Type B pancreatic cell (in vitro differentiated cells): ENCODE data around the gene UTP11. TPM values are rescaled to one million over a fixed set of nuclear protein-coding genes. Genes with fewer than 3 reads are reported as not detected.
A peak's percentile ranks its signal among the peaks of the same experiment; 100 is the strongest.

Experiments
- DNase-seq: peaks from one replicate; pipeline ENCODE4 v3.0.0; 2021; ENCODE audit warnings: mixed read lengths; ENCODE audit not compliant: unreplicated experiment; ENCODE audit errors: extremely low spot score
- H3K27ac Mint-ChIP-seq: 2 replicates; pipeline ENCODE4 v1.8.0; 2021; ENCODE audit warnings: mild to moderate bottlenecking, mixed read lengths
- H3K27me3 Mint-ChIP-seq: 2 replicates; pipeline ENCODE4 v1.8.0; 2021; ENCODE audit warnings: mixed read lengths
- H3K36me3 Mint-ChIP-seq: 2 replicates; pipeline ENCODE4 v1.8.0; 2021; ENCODE audit warnings: mixed read lengths
- H3K4me1 Mint-ChIP-seq: one replicate; pipeline ENCODE4 v1.8.0; 2021; ENCODE audit warnings: mixed read lengths; ENCODE audit not compliant: unreplicated experiment
- H3K4me3 Mint-ChIP-seq: 2 replicates; pipeline ENCODE4 v1.8.0; 2021; ENCODE audit warnings: mild to moderate bottlenecking, mixed read lengths
- H3K9me3 Mint-ChIP-seq: 2 replicates; pipeline ENCODE4 v1.8.0; 2021; ENCODE audit warnings: mixed read lengths
- total RNA-seq: library from RNA; stranded (reverse); gene quantifications from 2 replicates; pipeline ENCODE4 v1.2.1, GENCODE V29; 2021; ENCODE audit warnings: low replicate concordance
- TF ChIP-seq, protein P1 (sequence below): fragments of 200-600 bp; sonication (generic); conservative IDR thresholded peaks from 2 replicates; pipeline ENCODE4 v1.5.0; 2021; ENCODE audit warnings: antibody characterized with exemption, mild to moderate bottlenecking

UTP11 gene
- total RNA-seq, 1 donor from 2014 or later: 33.1 TPM

DNA sequence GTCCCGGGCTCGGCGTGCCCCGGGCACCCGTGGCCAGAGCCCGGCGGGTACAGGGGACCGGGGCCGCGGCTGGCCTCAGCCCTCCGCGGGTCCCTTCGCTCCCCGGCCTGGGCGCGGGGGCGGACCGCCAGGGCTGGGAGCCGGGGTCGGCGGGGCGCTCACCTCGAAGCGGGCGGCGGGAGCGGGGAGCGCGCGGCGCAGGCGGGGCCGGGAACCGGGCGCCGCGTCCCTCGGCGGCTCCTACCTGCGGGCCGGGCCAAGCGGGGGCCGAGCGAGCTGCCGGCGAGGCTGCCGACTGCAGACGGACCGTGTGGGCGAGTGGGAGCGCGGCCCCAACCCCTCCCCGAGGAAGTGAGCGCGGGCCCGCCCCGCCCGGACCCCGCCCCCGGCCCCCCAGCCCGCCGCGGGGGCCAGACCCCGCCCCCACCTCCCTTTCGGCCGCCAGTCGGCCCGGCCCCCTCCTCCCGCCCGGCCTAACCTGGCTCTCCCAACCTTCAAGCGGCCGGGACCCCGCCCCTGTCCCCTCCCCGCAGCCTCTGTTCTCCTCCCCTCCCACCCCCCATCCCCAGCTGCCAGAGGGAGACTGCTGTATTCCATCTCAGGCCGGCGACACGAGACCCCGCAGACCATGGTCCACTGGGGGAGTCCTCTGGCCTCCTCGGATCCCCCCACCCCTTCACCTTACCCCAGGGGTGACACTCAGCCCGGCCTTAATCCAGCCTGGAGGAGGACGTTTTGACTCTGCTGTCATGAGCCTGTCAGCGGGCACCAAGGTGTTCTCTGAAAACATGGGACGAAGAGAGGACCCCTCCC, 7.1 kb upstream of the UTP11 start, which contains the start of gene FHL3:
Gene FHL3, minus strand, starts transcription at position 320 of the 813 bp plus-strand sequence. CDS start 6,102 bp downstream, outside the sequence.
- no peaks in the 10 kb centered on the region for H3K36me3 Mint-ChIP-seq
- no peak for DNase-seq
- peak within 1 kb of the TSS; percentile 84 for H3K4me3 Mint-ChIP-seq
- H3K4me1 Mint-ChIP-seq: peaks cover 20% of the 10 kb centered on the region
- H3K27me3 Mint-ChIP-seq: peaks cover 6% of the 10 kb centered on the region
- H3K27ac Mint-ChIP-seq: peak within 1 kb of the TSS; percentile 4
- H3K9me3 Mint-ChIP-seq: no peaks in the 10 kb centered on the region
- TF ChIP-seq, protein P1, sequence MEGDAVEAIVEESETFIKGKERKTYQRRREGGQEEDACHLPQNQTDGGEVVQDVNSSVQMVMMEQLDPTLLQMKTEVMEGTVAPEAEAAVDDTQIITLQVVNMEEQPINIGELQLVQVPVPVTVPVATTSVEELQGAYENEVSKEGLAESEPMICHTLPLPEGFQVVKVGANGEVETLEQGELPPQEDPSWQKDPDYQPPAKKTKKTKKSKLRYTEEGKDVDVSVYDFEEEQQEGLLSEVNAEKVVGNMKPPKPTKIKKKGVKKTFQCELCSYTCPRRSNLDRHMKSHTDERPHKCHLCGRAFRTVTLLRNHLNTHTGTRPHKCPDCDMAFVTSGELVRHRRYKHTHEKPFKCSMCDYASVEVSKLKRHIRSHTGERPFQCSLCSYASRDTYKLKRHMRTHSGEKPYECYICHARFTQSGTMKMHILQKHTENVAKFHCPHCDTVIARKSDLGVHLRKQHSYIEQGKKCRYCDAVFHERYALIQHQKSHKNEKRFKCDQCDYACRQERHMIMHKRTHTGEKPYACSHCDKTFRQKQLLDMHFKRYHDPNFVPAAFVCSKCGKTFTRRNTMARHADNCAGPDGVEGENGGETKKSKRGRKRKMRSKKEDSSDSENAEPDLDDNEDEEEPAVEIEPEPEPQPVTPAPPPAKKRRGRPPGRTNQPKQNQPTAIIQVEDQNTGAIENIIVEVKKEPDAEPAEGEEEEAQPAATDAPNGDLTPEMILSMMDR: no peak

DNA sequence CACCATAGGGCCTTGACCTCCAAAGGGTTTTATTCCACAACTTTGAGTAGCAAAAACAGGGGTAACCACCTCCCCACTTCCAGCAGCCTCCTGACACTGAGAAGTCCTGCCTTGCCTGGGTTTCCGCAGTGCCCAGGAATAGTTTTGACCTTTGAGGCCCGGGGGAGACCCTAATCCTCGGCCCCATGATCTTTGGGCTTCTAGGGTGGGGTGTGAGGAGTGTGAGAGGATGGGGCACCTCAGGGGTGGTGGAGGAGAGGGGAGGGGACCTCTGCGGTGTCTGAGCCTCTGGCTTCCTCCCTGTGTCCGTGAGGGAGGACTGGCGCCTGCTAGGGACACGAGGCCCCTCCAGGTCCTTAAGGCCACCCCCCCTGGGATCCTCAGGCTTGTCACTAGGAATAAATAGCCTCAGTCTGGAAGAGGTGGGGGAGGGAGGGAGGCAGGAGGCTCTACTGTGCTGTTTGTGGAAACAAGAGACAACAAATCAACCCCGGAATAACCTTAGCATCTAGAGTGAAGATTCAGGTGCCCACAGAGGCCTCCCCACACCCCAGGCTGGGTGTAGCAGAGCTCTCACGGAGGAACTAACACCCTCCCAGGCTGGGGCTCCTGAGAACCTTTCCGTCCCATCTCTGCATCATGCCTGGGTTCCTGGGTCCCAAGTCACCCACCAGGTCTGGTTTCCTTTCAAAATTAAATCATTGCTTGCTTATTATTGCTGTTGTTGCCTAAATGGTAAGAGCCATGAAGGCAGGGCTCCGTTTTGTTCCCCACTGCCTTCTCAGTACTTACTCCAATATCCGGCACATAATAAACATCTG, 6.3 kb upstream of the UTP11 start:
- Mint-ChIP-seq H3K4me1 (peaks cover 17% of the 10 kb centered on the region), H3K4me3 (peak overlapping the region; percentile 70), H3K27ac (no peak overlapping the region), H3K36me3 (no peaks in the 10 kb centered on the region), H3K9me3 (no peaks in the 10 kb centered on the region), H3K27me3 (peaks cover 6% of the 10 kb centered on the region)
- no peak for DNase-seq
- TF ChIP-seq, protein P1: no peak

DNA sequence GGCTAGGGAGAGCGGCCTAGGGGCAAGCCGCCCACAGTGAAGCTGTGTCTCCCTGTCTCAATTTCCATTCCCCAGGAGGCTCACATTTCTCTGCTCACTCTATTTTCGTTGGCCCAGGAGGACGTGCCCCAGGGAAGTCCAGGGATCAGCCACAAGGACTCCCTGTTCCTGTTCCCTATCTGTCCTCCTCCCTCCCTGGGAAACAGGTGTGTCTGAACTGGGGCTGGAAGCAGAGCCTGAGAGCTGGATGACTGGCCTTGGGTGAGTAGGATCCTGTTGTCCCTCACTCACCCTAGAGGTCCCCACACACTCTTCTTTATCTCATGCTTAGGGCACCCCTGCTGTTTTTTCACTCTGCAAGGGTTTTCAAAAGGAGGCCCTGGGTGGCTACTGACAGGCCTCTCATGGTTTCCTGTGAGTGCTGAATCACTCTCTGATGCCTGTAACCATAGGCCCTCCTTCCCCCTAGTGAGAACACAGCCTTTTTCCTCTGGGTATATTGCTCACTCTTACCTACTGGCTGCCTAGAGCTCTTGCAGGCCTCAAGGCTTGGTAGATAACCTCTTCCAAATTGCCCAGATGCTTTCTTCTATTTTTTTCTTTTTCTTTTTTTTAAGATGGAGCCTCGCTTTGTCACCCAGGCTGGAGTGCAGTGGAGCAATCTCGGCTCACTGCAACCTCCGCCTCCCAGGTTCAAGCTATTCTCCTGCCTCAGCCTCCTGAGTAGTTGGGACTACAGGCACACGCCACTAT, 3.3 kb upstream of the UTP11 start:
- Mint-ChIP-seq H3K4me3 (no peak overlapping the region), H3K27ac (no peak overlapping the region), H3K27me3 (peaks cover 7% of the 10 kb centered on the region), H3K4me1 (peaks cover 26% of the 10 kb centered on the region), H3K36me3 (no peaks in the 10 kb centered on the region), H3K9me3 (no peaks in the 10 kb centered on the region)
- TF ChIP-seq, protein P1: no peak
- no peak for DNase-seq

GRCh38 chr1:38009841-38010180, 2.7 kb upstream of the UTP11 start:
- H3K4me1 Mint-ChIP-seq: peaks cover 21% of the 10 kb centered on the region

GRCh38 chr1:38013227-38013622, 691 bp downstream of the UTP11 start:
- DNase-seq: no peak
- TF ChIP-seq, protein P1: no peak
- no peaks in the 10 kb centered on the region for H3K9me3 Mint-ChIP-seq
- H3K4me3 Mint-ChIP-seq: peak overlapping the region; percentile 97
- H3K27ac Mint-ChIP-seq: peak overlapping the region; percentile 98
- H3K36me3 Mint-ChIP-seq: no peaks in the 10 kb centered on the region
- peaks cover 2% of the 10 kb centered on the region for H3K27me3 Mint-ChIP-seq
- H3K4me1 Mint-ChIP-seq: peaks cover 27% of the 10 kb centered on the region

More at GRCh38 chr1:38009841-38010180, 2.7 kb upstream of the UTP11 start:
- TF ChIP-seq, protein P1: no peak
- Mint-ChIP-seq H3K4me3 (no peak overlapping the region), H3K27me3 (peaks cover 2% of the 10 kb centered on the region), H3K27ac (no peak overlapping the region), H3K36me3 (no peaks in the 10 kb centered on the region), H3K9me3 (no peaks in the 10 kb centered on the region)
- no peak for DNase-seq
